Activated CD4-positive, alpha-beta T cell treated with anti-CD3 and anti-CD28 coated beads, Interleukin-10, Interleukin-2, amounts not matched to agents 100 ng/mL and 50 ng/mL, durations not matched to agents 16 hours and 8 hours (primary cell): ENCODE results near the gene SERPINE1.
"Not testable (repeated sequence)": the region's sequence is repeated elsewhere in the genome, so short reads cannot be mapped to it uniquely, and the experiment has no call there.

ENCODE experiments used
- DNase-seq: peaks from one replicate; pipeline ENCODE4 v3.0.0-alpha.2; 2020

SERPINE1 gene

DNA sequence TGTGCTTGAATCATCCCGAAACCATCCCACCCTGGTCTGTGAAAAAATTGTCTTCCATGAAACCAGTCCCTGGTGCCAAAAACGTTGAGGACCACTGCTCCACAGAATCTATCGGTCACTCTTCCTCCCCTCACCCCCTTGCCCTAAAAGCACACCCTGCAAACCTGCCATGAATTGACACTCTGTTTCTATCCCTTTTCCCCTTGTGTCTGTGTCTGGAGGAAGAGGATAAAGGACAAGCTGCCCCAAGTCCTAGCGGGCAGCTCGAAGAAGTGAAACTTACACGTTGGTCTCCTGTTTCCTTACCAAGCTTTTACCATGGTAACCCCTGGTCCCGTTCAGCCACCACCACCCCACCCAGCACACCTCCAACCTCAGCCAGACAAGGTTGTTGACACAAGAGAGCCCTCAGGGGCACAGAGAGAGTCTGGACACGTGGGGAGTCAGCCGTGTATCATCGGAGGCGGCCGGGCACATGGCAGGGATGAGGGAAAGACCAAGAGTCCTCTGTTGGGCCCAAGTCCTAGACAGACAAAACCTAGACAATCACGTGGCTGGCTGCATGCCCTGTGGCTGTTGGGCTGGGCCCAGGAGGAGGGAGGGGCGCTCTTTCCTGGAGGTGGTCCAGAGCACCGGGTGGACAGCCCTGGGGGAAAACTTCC is 784 bp upstream of the SERPINE1 start:
- peak; percentile 28 for DNase-seq

DNA sequence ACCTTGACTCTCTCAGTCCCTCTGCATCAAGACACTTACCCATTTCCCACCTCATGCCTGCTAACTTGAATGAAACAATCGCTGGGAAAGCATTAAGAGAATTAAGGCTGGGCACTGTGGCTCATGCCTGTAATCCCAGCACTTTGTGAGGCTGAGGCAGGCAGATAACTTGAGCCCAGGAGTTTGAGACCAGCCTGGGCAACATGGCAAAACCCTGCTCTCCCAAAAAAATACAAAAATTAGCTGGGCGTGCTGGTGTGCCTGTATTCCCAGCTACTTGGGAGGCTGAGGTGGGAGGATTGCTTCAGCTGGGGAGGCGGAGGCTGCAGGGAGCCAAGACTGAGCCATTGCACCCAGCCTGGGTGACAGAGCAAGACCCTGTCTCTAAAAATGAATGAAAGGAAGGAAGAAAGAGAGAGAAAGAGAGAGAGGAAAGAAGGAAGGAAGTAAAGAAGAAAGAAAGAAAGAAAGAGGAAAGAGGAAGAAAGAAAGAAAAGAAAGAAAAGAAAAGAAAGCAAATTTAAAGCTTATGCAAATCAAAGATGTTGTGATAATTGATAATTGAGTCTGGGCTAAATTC is 646 bp downstream of the SERPINE1 start:
- no peak for DNase-seq

DNA sequence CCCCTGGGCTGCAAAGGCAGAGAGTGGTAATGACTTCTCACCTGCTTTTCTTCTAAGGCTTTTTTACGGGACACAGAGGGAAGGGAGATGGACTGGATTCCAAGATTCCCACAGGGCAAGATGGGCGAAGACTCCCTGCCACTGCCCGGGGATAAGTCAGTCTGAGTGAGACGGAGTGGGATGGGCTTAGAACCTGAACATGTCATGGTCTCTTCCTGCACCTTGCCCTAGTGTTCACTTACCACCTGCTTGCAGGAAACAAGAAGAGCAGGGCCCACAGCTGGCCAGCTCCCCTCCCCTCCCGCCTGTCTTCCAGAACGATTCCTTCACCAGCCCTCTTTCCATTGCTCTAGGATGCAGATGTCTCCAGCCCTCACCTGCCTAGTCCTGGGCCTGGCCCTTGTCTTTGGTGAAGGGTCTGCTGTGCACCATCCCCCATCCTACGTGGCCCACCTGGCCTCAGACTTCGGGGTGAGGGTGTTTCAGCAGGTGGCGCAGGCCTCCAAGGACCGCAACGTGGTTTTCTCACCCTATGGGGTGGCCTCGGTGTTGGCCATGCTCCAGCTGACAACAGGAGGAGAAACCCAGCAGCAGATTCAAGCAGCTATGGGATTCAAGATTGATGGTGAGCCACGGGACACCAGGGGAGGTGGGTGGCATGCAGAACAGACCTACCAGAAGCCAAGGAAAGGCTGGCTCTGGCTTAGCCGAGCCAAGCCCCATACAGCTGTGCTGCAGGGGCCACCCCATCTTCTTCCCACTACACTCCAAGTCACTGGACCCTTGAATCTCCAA is 1.3 kb downstream of the SERPINE1 start:
- no peak for DNase-seq

DNA sequence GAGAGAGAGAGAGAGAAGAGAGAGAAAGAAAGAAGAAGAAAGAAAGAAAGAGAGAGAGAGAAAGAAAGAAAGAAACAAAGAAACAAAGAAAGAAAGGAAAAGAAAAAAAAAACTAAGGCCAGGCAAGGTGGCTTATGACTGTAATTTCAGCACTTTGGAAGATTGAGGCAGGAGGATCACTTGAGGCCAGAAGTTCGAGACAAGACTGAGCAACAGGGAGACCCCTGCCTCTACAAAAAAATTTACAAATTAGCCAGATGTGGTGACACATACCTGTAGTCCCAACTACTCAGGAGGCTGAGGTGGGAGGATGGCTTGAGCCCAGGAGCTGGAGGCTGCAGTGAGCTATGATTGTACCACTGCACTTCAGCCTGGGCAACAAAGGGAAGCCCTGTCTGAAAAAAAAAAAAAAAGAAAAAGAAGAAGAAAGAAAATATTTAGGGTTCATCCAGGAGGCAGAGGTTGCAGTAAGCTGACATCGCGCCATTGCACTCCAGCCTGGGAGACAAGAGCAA is 2.8 kb downstream of the SERPINE1 start:
- DNase-seq: no peak

DNA sequence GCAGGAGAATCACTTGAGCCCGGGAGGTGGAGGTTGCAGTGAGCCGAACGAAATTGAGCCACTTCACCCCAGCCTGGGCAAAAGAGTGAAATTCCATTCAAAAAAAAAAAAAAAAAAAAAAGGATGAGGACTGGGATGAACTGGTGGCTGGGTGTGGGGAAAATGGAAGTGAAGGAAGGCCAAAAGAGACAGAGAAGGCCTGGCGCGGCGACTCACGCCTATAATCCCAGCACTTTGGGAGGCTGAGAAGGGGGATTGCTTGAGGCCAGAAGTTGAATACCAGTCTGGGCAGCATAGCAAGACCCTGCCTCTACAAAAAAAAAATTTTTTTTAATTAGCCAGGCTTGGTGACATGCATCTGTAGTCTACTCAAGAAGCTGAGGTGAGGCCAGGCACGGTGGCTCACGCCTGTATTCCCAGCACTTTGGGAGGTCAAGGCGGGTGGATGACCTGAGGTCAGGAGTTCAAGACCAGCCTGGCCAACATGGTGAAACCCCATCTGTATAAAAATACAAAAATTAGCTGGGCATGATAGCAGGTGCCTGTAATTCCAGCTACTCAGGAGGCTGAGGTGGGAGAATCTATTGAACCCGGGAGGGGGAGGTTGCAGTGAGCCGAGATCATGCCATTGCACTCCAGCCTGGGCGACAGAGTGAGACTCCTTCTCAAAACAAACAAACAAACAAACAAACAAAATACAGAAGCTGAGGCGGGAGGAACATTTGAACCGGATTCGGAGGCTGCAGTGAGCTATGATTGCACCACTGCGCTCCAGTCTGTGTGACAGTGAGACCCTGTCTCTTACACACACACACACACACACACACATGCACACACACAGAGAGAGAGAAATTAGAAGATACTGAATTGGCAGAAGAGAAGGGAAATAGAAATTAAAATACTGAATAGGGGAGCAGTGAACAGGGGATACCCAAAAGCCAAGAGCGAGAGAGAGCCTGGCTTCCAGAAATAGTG is 6.0 kb downstream of the SERPINE1 start:
- DNase-seq: not testable (repeated sequence)

DNA sequence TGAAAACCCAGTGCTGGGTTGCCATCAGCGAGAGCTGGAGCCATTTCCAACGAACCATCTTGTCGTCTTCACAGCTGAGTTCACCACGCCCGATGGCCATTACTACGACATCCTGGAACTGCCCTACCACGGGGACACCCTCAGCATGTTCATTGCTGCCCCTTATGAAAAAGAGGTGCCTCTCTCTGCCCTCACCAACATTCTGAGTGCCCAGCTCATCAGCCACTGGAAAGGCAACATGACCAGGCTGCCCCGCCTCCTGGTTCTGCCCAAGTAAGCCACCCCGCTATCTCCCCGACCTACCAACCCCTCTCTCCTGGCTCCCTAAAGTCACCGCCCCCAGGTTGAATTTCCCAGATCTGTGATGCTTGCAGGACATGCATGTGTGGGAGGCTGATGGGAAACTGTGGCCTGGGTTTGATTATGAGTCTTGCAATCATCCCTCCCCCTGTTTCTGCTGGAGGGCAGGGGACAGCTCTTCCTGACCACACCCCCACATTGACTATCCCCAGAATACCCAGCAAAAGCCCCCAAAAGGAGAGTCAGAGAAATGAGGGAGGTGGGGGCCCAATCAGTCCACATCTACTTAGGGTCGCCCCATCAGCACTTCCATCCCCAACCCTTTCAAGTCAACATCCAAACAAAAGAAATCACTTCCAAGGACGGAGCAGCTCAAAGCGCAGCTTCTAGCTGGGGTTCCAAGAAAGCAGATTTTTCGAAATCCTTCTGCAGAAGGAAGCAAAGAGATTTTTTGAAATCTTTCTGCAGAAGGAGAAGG is 6.9 kb downstream of the SERPINE1 start:
- no peak for DNase-seq

DNA sequence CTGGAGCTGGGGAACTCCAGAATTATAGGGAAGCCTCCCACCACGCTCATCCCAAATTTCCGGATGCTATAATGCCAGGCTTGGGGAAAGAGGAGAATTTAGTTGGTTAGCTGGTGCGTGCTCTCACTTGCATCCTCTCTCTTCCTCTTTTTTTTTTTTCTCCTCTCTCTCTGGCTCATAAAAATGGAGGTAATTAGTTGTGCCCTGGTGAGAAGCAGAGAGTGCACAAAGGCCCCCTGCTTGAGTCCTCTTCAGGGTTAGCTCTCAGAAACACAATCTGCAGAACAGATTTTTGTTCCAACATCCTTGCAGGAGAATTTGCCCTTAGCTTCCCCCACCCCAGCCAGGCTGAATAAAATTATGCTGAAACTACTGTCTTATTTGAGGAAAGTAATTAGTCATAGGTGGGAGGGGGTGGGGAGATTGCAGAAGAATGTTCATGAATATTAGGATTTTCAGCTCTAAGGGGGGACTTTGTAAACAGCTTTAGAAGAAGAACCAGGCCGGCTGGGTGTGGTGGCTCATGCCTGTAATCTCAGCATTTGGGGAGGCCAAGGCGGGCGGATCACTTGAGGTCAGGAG is 7.6 kb downstream of the SERPINE1 start:
- no peak for DNase-seq

DNA sequence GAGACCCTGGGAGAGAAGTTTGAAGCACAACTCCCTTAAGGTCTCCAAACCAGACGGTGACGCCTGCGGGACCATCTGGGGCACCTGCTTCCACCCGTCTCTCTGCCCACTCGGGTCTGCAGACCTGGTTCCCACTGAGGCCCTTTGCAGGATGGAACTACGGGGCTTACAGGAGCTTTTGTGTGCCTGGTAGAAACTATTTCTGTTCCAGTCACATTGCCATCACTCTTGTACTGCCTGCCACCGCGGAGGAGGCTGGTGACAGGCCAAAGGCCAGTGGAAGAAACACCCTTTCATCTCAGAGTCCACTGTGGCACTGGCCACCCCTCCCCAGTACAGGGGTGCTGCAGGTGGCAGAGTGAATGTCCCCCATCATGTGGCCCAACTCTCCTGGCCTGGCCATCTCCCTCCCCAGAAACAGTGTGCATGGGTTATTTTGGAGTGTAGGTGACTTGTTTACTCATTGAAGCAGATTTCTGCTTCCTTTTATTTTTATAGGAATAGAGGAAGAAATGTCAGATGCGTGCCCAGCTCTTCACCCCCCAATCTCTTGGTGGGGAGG is 10.8 kb downstream of the SERPINE1 start:
- DNase-seq: no peak

DNA sequence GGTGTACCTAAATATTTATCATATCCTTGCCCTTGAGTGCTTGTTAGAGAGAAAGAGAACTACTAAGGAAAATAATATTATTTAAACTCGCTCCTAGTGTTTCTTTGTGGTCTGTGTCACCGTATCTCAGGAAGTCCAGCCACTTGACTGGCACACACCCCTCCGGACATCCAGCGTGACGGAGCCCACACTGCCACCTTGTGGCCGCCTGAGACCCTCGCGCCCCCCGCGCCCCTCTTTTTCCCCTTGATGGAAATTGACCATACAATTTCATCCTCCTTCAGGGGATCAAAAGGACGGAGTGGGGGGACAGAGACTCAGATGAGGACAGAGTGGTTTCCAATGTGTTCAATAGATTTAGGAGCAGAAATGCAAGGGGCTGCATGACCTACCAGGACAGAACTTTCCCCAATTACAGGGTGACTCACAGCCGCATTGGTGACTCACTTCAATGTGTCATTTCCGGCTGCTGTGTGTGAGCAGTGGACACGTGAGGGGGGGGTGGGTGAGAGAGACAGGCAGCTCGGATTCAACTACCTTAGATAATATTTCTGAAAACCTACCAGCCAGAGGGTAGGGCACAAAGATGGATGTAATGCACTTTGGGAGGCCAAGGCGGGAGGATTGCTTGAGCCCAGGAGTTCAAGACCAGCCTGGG is 11.4 kb downstream of the SERPINE1 start:
- peak; percentile 93 for DNase-seq

DNA sequence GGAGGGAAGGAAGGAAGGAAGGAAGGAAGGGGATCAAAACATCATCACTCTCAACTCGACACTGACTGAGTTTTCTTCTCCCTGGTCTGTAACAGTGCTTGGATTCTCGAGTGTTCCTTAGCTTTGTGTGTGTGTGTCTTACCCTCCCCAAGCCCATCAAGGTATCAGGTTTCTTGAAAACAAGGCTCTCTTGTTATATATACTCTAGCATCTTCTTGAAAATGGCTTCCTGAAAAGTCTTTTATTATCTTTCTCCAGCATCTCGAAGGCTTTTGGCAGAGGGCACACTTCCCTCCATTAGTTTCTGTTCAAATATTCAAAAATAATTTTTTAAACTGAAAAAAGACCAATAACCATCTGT is 13.4 kb downstream of the SERPINE1 start:
- DNase-seq: no peak

DNA sequence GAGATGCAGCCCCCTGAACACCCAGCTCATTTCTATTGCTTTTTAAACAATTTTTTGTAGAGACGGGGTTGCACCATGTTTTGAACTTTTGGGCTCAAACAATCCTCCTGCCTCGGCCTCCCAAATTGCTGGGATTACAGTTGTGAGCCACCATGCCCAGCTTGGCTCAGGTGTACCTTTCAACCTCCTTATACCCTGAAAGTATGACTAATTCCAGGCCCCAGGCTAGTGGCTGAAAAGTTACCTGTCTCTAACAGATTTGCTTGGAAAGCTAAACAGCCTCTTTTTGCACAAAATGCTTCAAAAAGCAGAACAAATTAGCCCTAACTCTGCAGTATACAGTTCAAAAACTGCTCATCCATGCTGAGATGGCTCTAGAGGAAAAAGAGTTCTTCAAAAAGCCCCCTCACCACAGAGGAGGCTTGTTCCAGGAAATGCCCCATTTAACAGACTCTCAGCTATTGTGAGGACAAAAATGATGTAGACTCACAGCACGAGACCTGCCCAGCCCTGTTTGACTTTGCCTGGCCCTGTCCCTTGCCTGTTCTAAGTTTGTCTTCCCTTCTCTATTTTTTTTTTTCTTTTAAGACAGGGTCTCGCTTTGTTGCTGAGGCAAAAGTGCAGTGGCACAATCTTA is 14.0 kb downstream of the SERPINE1 start:
- DNase-seq: no peak

DNA sequence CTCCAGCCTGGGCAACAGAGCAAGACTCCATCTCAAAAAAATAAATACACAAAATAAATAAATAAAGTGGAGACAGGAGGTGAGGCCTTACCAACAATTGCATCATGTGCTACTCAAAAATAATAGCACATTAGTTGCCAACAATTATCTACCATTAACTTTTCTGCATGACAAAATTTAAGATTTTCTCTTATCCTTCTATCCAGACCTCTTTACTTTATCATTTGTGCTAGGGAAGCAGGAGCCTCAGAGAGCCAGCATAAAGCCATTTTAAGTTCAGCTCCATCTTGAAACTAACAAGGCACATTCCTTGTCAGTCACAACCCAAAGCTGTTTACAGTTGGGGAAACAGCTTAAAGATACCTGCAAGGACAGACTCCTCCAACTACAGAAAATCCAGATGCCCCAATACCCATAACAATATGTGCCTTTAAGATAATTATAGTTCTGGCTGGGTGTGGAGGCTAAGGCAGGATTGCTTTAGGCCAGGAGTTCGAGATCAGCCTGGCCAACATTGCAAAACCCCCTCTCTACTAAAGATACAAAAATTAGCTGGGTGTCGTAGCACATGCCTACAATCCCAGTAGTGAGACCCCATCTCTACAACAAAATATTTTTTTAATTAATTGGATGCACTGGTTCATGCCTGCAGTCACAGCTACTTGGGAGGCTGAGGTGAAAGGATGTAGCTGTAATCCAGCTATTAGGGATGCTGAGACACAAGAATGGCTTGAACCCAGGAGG is 25.2 kb downstream of the SERPINE1 start:
- DNase-seq: no peak

DNA sequence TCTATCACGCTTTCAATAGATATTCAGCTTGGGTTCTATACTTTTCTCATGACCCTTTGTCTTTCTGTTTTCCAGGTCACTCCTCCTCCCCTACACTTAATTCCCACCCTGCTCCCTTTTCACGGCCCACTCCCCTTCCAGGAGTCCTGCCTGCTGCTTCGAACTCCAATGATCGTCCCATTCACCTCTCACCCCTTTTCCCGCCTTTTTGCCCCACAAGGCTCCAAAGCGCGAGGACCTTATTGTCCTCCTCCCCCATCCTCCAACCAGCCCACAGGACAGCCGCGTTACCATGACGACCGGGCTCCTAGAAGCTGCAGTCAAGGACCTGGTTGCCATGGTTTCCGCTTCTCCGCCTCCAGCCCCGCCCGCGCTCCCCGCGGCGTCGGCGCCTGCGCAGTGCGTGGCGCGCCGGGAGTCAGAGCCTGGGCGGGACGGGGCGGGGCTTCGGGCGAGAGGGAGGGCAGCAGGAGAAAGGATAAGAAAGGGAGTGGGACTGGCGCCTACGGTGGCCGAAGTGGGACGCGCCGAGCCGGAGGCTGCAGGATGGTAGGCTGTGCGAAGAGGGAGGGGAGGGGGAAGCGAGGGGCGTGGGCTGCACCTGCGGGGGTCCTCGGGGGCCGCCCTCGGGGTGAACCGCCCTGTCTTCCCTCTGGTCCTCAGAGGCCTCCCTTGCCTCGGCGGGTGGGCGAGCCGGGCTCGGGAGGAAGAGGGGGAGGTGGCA is 27.2 kb downstream of the SERPINE1 start, which contains the start of gene AP1S1:
AP1S1 (plus strand) TSS at position 508 of the 724 bp plus-strand sequence; CDS start at position 547, 39 bp downstream.
- peak; percentile 97 for DNase-seq

DNA sequence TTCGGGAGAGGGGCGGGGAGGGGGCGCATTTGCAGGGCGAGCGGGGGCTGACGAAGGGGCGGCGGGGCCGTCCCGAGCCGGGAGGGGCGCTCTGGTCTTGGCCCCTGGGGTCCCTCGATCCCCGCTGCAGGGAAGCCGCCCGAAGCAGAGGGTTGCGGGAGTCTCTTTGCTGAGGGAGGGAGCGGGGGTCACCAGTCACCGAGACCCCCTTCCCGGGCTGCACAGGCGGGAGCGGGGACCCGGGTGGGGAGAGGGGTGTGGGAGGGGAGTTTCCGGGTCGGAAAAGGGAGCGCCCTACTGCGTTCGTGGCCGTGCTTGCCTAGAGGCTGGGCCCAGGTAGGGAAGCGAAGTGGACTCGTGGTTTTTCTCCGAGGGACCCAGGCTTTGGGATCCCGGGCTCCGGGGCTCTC is 27.8 kb downstream of the SERPINE1 start:
- DNase-seq: no peak

DNA sequence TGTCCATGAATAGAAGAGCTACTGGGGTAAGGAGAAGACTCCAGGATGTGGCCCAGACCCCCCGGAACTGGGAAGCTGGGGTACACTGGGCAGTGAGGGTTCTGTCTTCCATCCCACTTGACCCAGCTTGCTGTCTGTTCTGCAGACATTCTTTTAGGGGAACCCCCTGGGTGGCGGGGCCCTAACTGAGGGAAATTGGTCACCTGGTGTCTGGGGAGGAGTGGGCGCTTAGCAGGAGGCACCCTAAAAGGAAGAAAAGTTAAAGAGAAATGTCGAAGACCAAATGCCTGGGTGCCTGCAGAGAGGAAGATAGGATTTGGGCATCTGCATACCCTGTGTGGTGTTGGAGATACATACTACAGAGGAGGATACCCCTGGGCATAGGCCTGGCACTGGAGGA is 28.4 kb downstream of the SERPINE1 start:
- no peak for DNase-seq

DNA sequence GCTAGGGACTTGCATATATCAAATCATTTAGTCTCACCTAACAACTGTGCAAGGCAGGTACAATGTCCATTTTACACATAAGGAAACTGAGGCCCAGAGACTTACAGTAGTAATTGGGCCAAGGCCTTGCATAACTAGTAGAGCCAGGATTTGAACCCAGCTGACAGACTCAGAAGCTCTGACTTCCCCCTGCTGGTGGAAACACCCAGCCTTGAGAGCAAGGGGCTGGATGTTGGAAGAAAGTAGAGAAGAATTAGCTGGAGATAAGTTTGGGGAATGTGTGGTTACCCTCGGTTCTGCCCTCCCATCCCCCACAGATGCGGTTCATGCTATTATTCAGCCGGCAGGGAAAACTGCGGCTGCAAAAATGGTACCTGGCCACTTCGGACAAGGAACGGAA is 29.4 kb downstream of the SERPINE1 start:
- no peak for DNase-seq

DNA sequence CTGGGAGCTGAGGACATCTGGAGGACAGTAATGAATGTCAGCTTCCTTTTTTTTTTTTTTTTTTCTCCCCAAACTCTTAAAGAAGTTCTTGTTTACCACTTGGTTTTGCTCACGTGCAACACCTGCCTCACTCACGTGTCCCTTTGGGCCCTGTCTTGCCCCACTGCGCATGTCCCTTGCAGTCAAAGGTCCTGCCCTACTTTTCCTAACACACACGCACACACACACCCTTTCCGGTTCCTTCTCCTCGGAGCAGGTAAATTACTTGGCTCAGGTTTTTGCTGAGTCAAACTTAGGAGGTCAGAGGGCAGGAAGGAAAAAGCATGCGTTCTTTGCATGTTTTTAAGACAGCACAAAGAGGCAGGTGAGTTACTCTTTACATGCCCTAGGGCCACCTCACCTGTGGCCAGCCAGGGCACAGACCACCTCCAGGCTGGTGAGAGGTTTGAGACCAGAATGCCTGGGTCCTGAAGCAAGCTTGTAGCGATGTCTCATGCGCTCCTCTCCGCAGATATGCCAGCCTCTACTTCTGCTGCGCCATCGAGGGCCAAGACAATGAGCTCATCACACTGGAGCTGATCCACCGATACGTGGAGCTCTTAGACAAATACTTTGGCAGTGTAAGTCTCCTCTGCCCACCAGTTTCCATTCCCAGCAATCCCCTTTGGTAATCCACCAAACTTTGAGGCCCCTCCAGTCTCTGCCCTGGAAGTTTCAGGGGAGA is 30.1 kb downstream of the SERPINE1 start:
- DNase-seq: no peak
